WTC11 (cell line): ENCODE results near the gene FZD10. TPM values are rescaled to one million over a fixed set of nuclear protein-coding genes. Genes with fewer than 3 reads are reported as not detected.

Experiments
- ATAC-seq: fragments of 200-7000 bp; cut with Tn5 transposase; 2 replicates; pipeline ENCODE4 v1.10.0; 2021; ENCODE audit warnings: mild to moderate bottlenecking, moderate library complexity
- CTCF ChIA-PET: fragments of 300-600 bp; sonication (Branson Sonifier 250); formaldehyde crosslinking; loops from one replicate; lab custom pipeline; 2021; ENCODE audit warnings: antibody characterized with exemption; lab: Charles Lee
- POLR2A ChIA-PET: fragments of 350-600 bp; sonication (Branson Sonifier 250); formaldehyde crosslinking; loops from one replicate; lab custom pipeline; 2021; ENCODE audit warnings: antibody characterized with exemption; lab: Charles Lee
- DNase-seq: peaks from one replicate; pipeline ENCODE4 v3.0.0; 2021; ENCODE audit warnings: low spot score
- H3K27ac Mint-ChIP-seq: 2 replicates; pipeline ENCODE4 v1.8.0; 2021; ENCODE audit warnings: mixed read lengths
- H3K27me3 Mint-ChIP-seq: 2 replicates; pipeline ENCODE4 v1.8.0; 2021; ENCODE audit warnings: low read depth, mild to moderate bottlenecking, moderate library complexity, mixed read lengths
- H3K36me3 Mint-ChIP-seq: 2 replicates; pipeline ENCODE4 v1.8.0; 2021; ENCODE audit warnings: mixed read lengths
- H3K4me1 Mint-ChIP-seq: 2 replicates; pipeline ENCODE4 v1.8.0; 2022; ENCODE audit warnings: mixed read lengths
- H3K4me3 Mint-ChIP-seq: 2 replicates; pipeline ENCODE4 v1.8.0; 2021; ENCODE audit warnings: mild to moderate bottlenecking, moderate library complexity, mixed read lengths
- H3K9me3 Mint-ChIP-seq: 2 replicates; pipeline ENCODE4 v1.8.0; 2021; ENCODE audit warnings: mixed read lengths
- ATF1 ChIP-seq: sonication (generic); formaldehyde crosslinking; IDR thresholded peaks from 2 replicates; pipeline ENCODE4 v1.8.1; 2023; ENCODE audit warnings: mild to moderate bottlenecking, moderate library complexity, missing genetic modification reagents
- CDX4 ChIP-seq: fragments of 250-450 bp; sonication (Bioruptor Pico); IDR thresholded peaks from 2 replicates; pipeline ENCODE4 v1.9.0; 2021; ENCODE audit warnings: moderate library complexity, mild to moderate bottlenecking, inconsistent platforms, borderline replicate concordance
- CREB1 ChIP-seq: sonication (generic); formaldehyde crosslinking; IDR thresholded peaks from 2 replicates; pipeline ENCODE4 v1.8.0; 2023; ENCODE audit warnings: mild to moderate bottlenecking, missing genetic modification reagents
- FOXK1 ChIP-seq: sonication (generic); formaldehyde crosslinking; IDR thresholded peaks from 2 replicates; pipeline ENCODE4 v1.8.0; 2022; ENCODE audit warnings: mild to moderate bottlenecking, moderate library complexity, missing genetic modification reagents
- IRF2 ChIP-seq: sonication (generic); formaldehyde crosslinking; IDR thresholded peaks from 2 replicates; pipeline ENCODE4 v1.8.0; 2022; ENCODE audit warnings: low read depth, missing genetic modification reagents, borderline replicate concordance
- PREB ChIP-seq: sonication (generic); formaldehyde crosslinking; IDR thresholded peaks from 2 replicates; pipeline ENCODE4 v1.8.1; 2022; ENCODE audit warnings: mild to moderate bottlenecking, missing genetic modification reagents, moderate library complexity, borderline replicate concordance
- RELA ChIP-seq: sonication (generic); formaldehyde crosslinking; IDR thresholded peaks from 2 replicates; pipeline ENCODE4 v1.8.1; 2022; ENCODE audit warnings: missing genetic modification reagents, mild to moderate bottlenecking, borderline replicate concordance
- SMAD3 ChIP-seq: sonication (generic); formaldehyde crosslinking; IDR thresholded peaks from 2 replicates; pipeline ENCODE4 v1.8.0; 2022; ENCODE audit warnings: missing genetic modification reagents, mild to moderate bottlenecking, borderline replicate concordance
- TP53 ChIP-seq: sonication (generic); formaldehyde crosslinking; IDR thresholded peaks from 2 replicates; pipeline ENCODE4 v1.8.1; 2023; ENCODE audit warnings: mild to moderate bottlenecking, missing genetic modification reagents
- ZBTB43 ChIP-seq: sonication (generic); formaldehyde crosslinking; IDR thresholded peaks from 2 replicates; pipeline ENCODE4 v1.8.1; 2023; ENCODE audit warnings: mild to moderate bottlenecking, missing genetic modification reagents
- ZNF416 ChIP-seq: fragments of 250-450 bp; sonication (Bioruptor Pico); IDR thresholded peaks from 2 replicates; pipeline ENCODE4 v1.9.0; 2021; ENCODE audit warnings: mild to moderate bottlenecking, inconsistent platforms
- ZNF423 ChIP-seq: fragments of 250-450 bp; sonication (Bioruptor Pico); IDR thresholded peaks from 2 replicates; pipeline ENCODE4 v2.1.2; 2022; ENCODE audit warnings: mild to moderate bottlenecking, moderate library complexity
- ZNF671 ChIP-seq: fragments of 250-450 bp; sonication (Bioruptor Pico); IDR thresholded peaks from 2 replicates; pipeline ENCODE4 v1.8.0; 2021; ENCODE audit warnings: mild to moderate bottlenecking
- total RNA-seq: library from RNA; stranded (reverse); gene quantifications from 3 replicates; pipeline ENCODE4 v1.2.3, GENCODE V29; 2021
- TF ChIP-seq, protein P1 (sequence below): sonication (generic); formaldehyde crosslinking; IDR thresholded peaks from 2 replicates; pipeline ENCODE4 v1.8.1; 2023; ENCODE audit warnings: mild to moderate bottlenecking, missing genetic modification reagents, borderline replicate concordance
- TF ChIP-seq, protein P2 (sequence below): sonication (generic); formaldehyde crosslinking; IDR thresholded peaks from 2 replicates; pipeline ENCODE4 v1.8.0; 2022; ENCODE audit warnings: mild to moderate bottlenecking, missing genetic modification reagents
- TF ChIP-seq, protein P3 (sequence below): sonication (generic); formaldehyde crosslinking; IDR thresholded peaks from 2 replicates; pipeline ENCODE4 v1.8.1; 2023; ENCODE audit warnings: mild to moderate bottlenecking, missing genetic modification reagents, moderate library complexity

FZD10 gene
- total RNA-seq, 1 experiment from 2014 or later: 1.1 TPM

GRCh38 chr12:130169924-130170323 is 7.7 kb downstream of the FZD10 start:
- ChIA-PET POLR2A (no interaction called here), CTCF (no interaction called here)
- Mint-ChIP-seq H3K36me3 (peaks cover 31% of the 10 kb centered on the region), H3K27ac (no peak overlapping the region), H3K27me3 (peaks cover 86% of the 10 kb centered on the region), H3K4me3 (no peak overlapping the region), H3K9me3 (peaks cover 54% of the 10 kb centered on the region), H3K4me1 (peaks cover 11% of the 10 kb centered on the region)
- DNase-seq (no peak), ATAC-seq (no peak)
- TF ChIP-seq IRF2 (CRISPR knock-in tag): no peak
- no peak for TF ChIP-seq CDX4 (CRISPR knock-in tag)
- TF ChIP-seq FOXK1 (CRISPR knock-in tag): no peak
- no peak for TF ChIP-seq CREB1 (CRISPR knock-in tag)
- no peak for TF ChIP-seq TP53 (CRISPR knock-in tag)
- no peak for TF ChIP-seq ZNF416 (CRISPR knock-in tag)
- TF ChIP-seq ZNF423 (CRISPR knock-in tag): no peak
- no peak for TF ChIP-seq ZBTB43 (CRISPR knock-in tag)
- TF ChIP-seq, protein P1, sequence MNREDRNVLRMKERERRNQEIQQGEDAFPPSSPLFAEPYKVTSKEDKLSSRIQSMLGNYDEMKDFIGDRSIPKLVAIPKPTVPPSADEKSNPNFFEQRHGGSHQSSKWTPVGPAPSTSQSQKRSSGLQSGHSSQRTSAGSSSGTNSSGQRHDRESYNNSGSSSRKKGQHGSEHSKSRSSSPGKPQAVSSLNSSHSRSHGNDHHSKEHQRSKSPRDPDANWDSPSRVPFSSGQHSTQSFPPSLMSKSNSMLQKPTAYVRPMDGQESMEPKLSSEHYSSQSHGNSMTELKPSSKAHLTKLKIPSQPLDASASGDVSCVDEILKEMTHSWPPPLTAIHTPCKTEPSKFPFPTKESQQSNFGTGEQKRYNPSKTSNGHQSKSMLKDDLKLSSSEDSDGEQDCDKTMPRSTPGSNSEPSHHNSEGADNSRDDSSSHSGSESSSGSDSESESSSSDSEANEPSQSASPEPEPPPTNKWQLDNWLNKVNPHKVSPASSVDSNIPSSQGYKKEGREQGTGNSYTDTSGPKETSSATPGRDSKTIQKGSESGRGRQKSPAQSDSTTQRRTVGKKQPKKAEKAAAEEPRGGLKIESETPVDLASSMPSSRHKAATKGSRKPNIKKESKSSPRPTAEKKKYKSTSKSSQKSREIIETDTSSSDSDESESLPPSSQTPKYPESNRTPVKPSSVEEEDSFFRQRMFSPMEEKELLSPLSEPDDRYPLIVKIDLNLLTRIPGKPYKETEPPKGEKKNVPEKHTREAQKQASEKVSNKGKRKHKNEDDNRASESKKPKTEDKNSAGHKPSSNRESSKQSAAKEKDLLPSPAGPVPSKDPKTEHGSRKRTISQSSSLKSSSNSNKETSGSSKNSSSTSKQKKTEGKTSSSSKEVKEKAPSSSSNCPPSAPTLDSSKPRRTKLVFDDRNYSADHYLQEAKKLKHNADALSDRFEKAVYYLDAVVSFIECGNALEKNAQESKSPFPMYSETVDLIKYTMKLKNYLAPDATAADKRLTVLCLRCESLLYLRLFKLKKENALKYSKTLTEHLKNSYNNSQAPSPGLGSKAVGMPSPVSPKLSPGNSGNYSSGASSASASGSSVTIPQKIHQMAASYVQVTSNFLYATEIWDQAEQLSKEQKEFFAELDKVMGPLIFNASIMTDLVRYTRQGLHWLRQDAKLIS (CRISPR knock-in tag): no peak
- no peak for TF ChIP-seq PREB (CRISPR knock-in tag)
- TF ChIP-seq RELA (CRISPR knock-in tag): no peak

DNA sequence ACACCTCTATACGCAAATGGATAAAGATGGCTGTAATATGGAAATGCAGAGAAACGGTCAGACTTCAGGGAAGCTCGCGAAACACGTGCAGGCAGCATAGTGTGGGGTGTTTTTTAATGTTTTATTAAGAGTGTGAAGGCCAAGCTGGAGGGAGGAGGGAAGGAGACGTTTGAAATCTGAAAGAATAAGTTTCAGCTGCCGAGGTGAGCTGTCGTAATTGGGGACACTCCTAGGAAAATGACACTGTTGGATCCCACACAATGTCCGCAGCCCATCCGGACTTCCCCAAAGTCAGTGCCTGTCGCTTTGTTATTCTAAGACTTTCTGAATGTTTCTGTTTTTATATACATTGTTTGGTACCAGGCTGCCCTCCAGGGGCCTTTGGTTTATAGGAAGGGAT is 8.3 kb downstream of the FZD10 start:
- H3K4me1 Mint-ChIP-seq: peaks cover 5% of the 10 kb centered on the region
- TF ChIP-seq ZBTB43 (CRISPR knock-in tag) (no peak), FOXK1 (CRISPR knock-in tag) (no peak), TP53 (CRISPR knock-in tag) (no peak), ATF1 (no peak), IRF2 (CRISPR knock-in tag) (no peak), ZNF423 (CRISPR knock-in tag) (no peak), SMAD3 (CRISPR knock-in tag) (no peak), ZNF671 (CRISPR knock-in tag) (no peak)
- TF ChIP-seq, protein P2, sequence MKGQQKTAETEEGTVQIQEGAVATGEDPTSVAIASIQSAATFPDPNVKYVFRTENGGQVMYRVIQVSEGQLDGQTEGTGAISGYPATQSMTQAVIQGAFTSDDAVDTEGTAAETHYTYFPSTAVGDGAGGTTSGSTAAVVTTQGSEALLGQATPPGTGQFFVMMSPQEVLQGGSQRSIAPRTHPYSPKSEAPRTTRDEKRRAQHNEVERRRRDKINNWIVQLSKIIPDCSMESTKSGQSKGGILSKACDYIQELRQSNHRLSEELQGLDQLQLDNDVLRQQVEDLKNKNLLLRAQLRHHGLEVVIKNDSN (CRISPR knock-in tag): no peak
- TF ChIP-seq, protein P3, sequence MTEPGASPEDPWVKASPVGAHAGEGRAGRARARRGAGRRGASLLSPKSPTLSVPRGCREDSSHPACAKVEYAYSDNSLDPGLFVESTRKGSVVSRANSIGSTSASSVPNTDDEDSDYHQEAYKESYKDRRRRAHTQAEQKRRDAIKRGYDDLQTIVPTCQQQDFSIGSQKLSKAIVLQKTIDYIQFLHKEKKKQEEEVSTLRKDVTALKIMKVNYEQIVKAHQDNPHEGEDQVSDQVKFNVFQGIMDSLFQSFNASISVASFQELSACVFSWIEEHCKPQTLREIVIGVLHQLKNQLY: no peak
- H3K36me3 Mint-ChIP-seq: peaks cover 28% of the 10 kb centered on the region
- ChIA-PET CTCF (no interaction called here), POLR2A (no interaction called here)
- ATAC-seq: no peak
- no peak overlapping the region for H3K27ac Mint-ChIP-seq
- H3K27me3 Mint-ChIP-seq: peaks cover 82% of the 10 kb centered on the region
- DNase-seq: no peak
- no peak overlapping the region for H3K4me3 Mint-ChIP-seq
- H3K9me3 Mint-ChIP-seq: peaks cover 54% of the 10 kb centered on the region
